ENCODE data around the gene RET.

RET gene

GRCh38 chr10:43166880-43167497 lies 90.1 kb downstream of the RET start:
- H3K9ac ChIP-seq: no peak overlapping the region
- H3K4me3 ChIP-seq: no peak overlapping the region
- no peak overlapping the region for H3K27ac ChIP-seq
- no peaks in the 10 kb centered on the region for H3K27me3 ChIP-seq
- peaks cover 0 to 18% (median 8%) of the 10 kb centered on the region in 10 experiments; a peak in 13 of 20 replicates for H3K4me1 ChIP-seq
- no peak for TF ChIP-seq Cebpa-rat (IDR thresholded peaks at IDR 0.05)
- peaks cover 41 to 99% (median 90%) of the 10 kb centered on the region in 11 experiments for H3K36me3 ChIP-seq
- H3K4me2 ChIP-seq: peak overlapping the region in 1 of 11 experiments; percentile 3; a peak in 1 of 22 replicates
- H4K20me1 ChIP-seq: peaks cover 0 to 98% (median 41%) of the 10 kb centered on the region in 11 experiments; a peak in 15 of 22 replicates
- H3K9me3 ChIP-seq (replicated peaks in 1 of 11): no peaks in the 10 kb centered on the region

DNA sequence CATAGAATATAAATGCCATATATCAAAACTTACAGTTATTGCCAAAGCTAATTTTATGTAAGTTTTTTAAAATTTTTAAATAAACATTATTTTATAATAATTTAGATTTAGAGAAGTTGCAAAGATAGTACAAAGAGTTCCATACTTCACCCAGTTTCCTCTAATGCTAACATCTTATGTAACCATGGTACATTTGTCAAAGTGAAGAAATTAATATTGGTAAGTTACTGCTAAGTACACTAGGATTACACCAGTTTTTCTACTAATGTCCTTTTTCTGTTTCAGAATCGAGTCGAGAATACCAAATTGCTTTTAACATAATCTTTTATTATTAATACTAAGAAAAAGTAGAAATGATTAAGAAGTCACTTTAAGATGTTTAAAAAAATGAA lies 90.6 kb downstream of the RET start:
- peaks cover 41 to 99% (median 90%) of the 10 kb centered on the region in 11 experiments for H3K36me3 ChIP-seq
- H3K9ac ChIP-seq: no peak overlapping the region
- no peak overlapping the region for H3K27ac ChIP-seq
- H3K4me2 ChIP-seq: no peak overlapping the region
- no peak for TF ChIP-seq Cebpa-rat (IDR thresholded peaks at IDR 0.05)
- peaks cover 0 to 13% (median 6%) of the 10 kb centered on the region in 10 experiments; a peak in 14 of 20 replicates for H3K4me1 ChIP-seq
- H3K4me3 ChIP-seq: no peak overlapping the region
- H4K20me1 ChIP-seq: peaks cover 0 to 98% (median 41%) of the 10 kb centered on the region in 11 experiments; a peak in 17 of 22 replicates
- H3K9me3 ChIP-seq (replicated peaks in 1 of 11): no peaks in the 10 kb centered on the region
- no peaks in the 10 kb centered on the region for H3K27me3 ChIP-seq

DNA sequence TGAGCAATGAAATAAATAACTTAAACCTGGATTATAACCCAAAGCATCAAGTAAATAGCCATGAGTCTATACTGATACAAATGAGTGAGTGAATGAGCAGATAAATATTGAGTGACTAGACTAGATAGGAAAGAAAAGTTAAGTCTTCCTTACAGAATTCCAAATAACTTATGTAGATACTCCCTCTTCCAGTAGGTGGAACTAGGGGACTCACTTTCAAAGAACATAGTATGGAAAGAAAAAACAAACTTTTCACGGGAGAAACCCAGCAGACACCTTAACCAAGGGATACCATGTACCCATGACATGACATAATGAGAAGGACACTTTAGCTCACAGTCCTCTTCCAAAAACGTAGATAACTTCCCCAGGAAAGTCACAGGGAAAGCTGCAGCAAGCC lies 93.6 kb downstream of the RET start:
- Histone ChIP-seq H3K4me3 (no peak overlapping the region), H3K36me3 (peaks cover 51 to 99% (median 94%) of the 10 kb centered on the region in 11 experiments)

GRCh38 chr10:43172645-43173044 lies 95.8 kb downstream of the RET start:
- H3K36me3 ChIP-seq: peaks cover 73 to 99% (median 98%) of the 10 kb centered on the region in 11 experiments
- H3K4me1 ChIP-seq: peaks cover 0 to 6% (median 0%) of the 10 kb centered on the region in 10 experiments; a peak in 2 of 20 replicates
- H4K20me1 ChIP-seq: peaks cover 4 to 98% (median 45%) of the 10 kb centered on the region in 11 experiments; a peak in 17 of 22 replicates
- H3K4me3 ChIP-seq: no peak overlapping the region
- H3K9me3 ChIP-seq (replicated peaks in 1 of 11): peaks cover 0 to 21% (median 12%) of the 10 kb centered on the region in 11 experiments; a peak in 18 of 22 replicates
- H3K27ac ChIP-seq: no peak overlapping the region
- no peak for TF ChIP-seq Cebpa-rat (IDR thresholded peaks at IDR 0.05)
- H3K9ac ChIP-seq: no peak overlapping the region
- no peaks in the 10 kb centered on the region for H3K27me3 ChIP-seq
- H3K4me2 ChIP-seq: no peak overlapping the region

More for the DNA sequence above, 93.6 kb downstream of the RET start:
- H3K9ac ChIP-seq: no peak overlapping the region
- H3K4me2 ChIP-seq: no peak overlapping the region
- no peak for TF ChIP-seq Cebpa-rat (IDR thresholded peaks at IDR 0.05)
- H3K4me1 ChIP-seq: peaks cover 0 to 11% (median 5%) of the 10 kb centered on the region in 10 experiments; a peak in 5 of 20 replicates
- H4K20me1 ChIP-seq: peaks cover 4 to 98% (median 53%) of the 10 kb centered on the region in 11 experiments; a peak in 18 of 22 replicates
- H3K27ac ChIP-seq: no peak overlapping the region
- H3K9me3 ChIP-seq (replicated peaks in 1 of 11): peaks cover 0 to 5% (median 0%) of the 10 kb centered on the region in 11 experiments; a peak in 3 of 22 replicates
- H3K27me3 ChIP-seq: no peaks in the 10 kb centered on the region

DNA sequence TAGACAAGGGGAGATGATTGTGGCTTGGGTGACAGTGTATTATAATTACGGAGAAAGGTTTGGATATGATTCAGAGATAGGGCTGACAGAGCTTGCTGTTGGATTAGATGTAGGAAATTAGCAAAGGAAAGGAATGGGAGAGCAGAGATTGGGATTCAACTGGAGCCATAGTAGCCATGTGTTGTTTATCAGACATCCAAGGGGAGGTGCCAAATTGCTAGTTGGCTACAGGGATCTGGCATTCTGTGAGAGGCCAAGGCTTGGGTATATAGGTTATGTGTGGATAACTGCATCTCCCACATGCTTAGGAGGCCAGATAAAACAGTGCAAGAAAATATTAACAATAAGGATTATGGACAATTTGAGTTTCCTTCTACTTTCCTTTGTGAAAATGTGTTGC lies 96.3 kb downstream of the RET start:
- peaks cover 75 to 100% (median 99%) of the 10 kb centered on the region in 11 experiments for H3K36me3 ChIP-seq
- no peak for TF ChIP-seq Cebpa-rat (IDR thresholded peaks at IDR 0.05)
- H3K4me2 ChIP-seq: no peak overlapping the region
- peaks cover 4 to 100% (median 43%) of the 10 kb centered on the region in 11 experiments; a peak in 17 of 22 replicates for H4K20me1 ChIP-seq
- no peak overlapping the region for H3K27ac ChIP-seq
- H3K4me3 ChIP-seq: no peak overlapping the region
- no peak overlapping the region for H3K9ac ChIP-seq
- H3K4me1 ChIP-seq: peaks cover 0 to 6% (median 0%) of the 10 kb centered on the region in 10 experiments; a peak in 2 of 20 replicates
- H3K27me3 ChIP-seq: no peaks in the 10 kb centered on the region
- H3K9me3 ChIP-seq (replicated peaks in 1 of 11): peaks cover 0 to 26% (median 17%) of the 10 kb centered on the region in 11 experiments; a peak in 18 of 22 replicates

GRCh38 chr10:43174969-43175368 lies 98.1 kb downstream of the RET start:
- Histone ChIP-seq H3K9me3 (replicated peaks in 1 of 11) (peaks cover 0 to 28% (median 24%) of the 10 kb centered on the region in 11 experiments; a peak in 18 of 22 replicates), H3K36me3 (peaks cover 84 to 100% (median 99%) of the 10 kb centered on the region in 11 experiments), H3K27ac (no peak overlapping the region), H3K4me1 (peaks cover 0 to 15% (median 0%) of the 10 kb centered on the region in 10 experiments; a peak in 5 of 20 replicates), H3K4me2 (no peak overlapping the region), H3K27me3 (no peaks in the 10 kb centered on the region), H4K20me1 (peaks cover 4 to 100% (median 52%) of the 10 kb centered on the region in 11 experiments; a peak in 18 of 22 replicates), H3K9ac (no peak overlapping the region), H3K4me3 (no peak overlapping the region)
- no peak for TF ChIP-seq Cebpa-rat (IDR thresholded peaks at IDR 0.05)

DNA sequence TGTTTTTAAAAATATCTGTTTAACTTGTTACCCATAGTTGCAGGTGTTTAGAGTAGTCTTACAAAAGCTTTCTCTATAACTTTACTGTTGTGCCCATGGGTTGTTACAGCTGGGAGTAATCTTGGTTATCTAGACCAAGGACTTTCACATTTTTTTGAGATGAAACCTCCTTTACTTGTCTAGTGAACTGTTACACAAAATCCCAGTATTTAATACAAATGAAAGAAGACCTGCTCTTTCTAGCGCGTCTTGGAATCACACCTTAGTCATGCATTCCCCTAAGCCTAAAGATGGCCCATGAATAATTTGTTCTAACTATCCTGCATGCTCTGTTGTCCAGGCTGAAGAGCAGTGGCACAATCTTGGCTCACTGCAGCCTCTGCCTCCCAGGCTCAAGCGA lies 99.4 kb downstream of the RET start:
- no peak overlapping the region for H3K4me2 ChIP-seq
- peaks cover 4 to 100% (median 53%) of the 10 kb centered on the region in 11 experiments; a peak in 18 of 22 replicates for H4K20me1 ChIP-seq
- H3K4me1 ChIP-seq: peaks cover 0 to 15% (median 0%) of the 10 kb centered on the region in 10 experiments; a peak in 5 of 20 replicates
- H3K27me3 ChIP-seq: no peaks in the 10 kb centered on the region
- no peak overlapping the region for H3K27ac ChIP-seq
- H3K9me3 ChIP-seq (replicated peaks in 1 of 11): peaks cover 0 to 34% (median 24%) of the 10 kb centered on the region in 11 experiments; a peak in 18 of 22 replicates
- H3K9ac ChIP-seq: no peak overlapping the region
- no peak for TF ChIP-seq Cebpa-rat (IDR thresholded peaks at IDR 0.05)
- H3K36me3 ChIP-seq: peaks cover 91 to 100% (median 99%) of the 10 kb centered on the region in 11 experiments
- H3K4me3 ChIP-seq: no peak overlapping the region

DNA sequence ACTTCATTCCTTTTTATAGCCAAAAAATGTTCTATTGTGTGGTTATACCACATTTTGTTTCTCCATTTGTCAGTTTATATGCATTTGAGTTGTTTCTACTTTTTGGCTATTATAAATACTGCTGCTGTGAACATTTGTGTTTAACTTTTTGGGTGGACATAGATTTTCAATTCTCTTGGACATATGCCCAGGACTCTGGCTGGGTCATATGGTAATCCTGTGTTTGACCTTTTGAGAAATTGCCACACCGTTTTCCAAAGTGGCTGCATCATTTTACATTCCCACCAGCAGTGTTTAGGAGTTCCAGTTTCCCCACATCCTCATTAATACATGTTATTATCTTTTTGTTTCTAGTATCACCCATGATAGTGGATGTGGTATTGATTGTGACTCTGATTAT lies 100.7 kb downstream of the RET start:
- Histone ChIP-seq H3K27ac (no peak overlapping the region), H3K4me2 (no peak overlapping the region), H3K36me3 (peaks cover 93 to 100% (median 99%) of the 10 kb centered on the region in 11 experiments)

More for the DNA sequence above, 100.7 kb downstream of the RET start:
- no peak overlapping the region for H3K9ac ChIP-seq
- no peak overlapping the region for H3K4me3 ChIP-seq
- peaks cover 0 to 15% (median 0%) of the 10 kb centered on the region in 10 experiments; a peak in 4 of 20 replicates for H3K4me1 ChIP-seq
- peaks cover 4 to 100% (median 43%) of the 10 kb centered on the region in 11 experiments; a peak in 18 of 22 replicates for H4K20me1 ChIP-seq
- no peaks in the 10 kb centered on the region for H3K27me3 ChIP-seq
- peaks cover 0 to 34% (median 24%) of the 10 kb centered on the region in 11 experiments; a peak in 18 of 22 replicates for H3K9me3 ChIP-seq (replicated peaks in 1 of 11)
- no peak for TF ChIP-seq Cebpa-rat (IDR thresholded peaks at IDR 0.05)

Measured in BLaER1 treated with 17β-estradiol and CSF1 and Interleukin-3, amounts not matched to agents 10 nM and 100 nM (cell line).